Measurements from ENCODE around the gene SIAH2. TPM values are rescaled to one million over a fixed set of nuclear protein-coding genes. Genes with fewer than 3 reads are reported as not detected.

Gene SIAH2
- total RNA-seq, 2 donors from 2014 or later, result 14.8 to 30.0 TPM

- no peaks in the 10 kb centered on the region for H3K9me3 ChIP-seq
- DNase-seq (ENCODE audit: low spot score), result no peak
- peaks cover 9% of the 10 kb centered on the region for H3K36me3 ChIP-seq
- H3K4me3 ChIP-seq, result peak overlapping the region; percentile 72 to 73
- peak overlapping the region; percentile 99 for H3K27ac ChIP-seq
- peaks cover 0 to 56% of the 10 kb centered on the region in 2 donors for H3K4me1 ChIP-seq
- no peak for TF ChIP-seq CTCF (IDR thresholded peaks at IDR 0.05)
- H3K27me3 ChIP-seq, result no peaks in the 10 kb centered on the region
Observed at GRCh38 chr3:150760431-150761200, 2.4 kb downstream of the SIAH2 start.

- no peak for TF ChIP-seq CTCF (IDR thresholded peaks at IDR 0.05)
- H3K27ac ChIP-seq, result peak overlapping the region; percentile 99
- H3K9me3 ChIP-seq, result no peaks in the 10 kb centered on the region
- no peaks in the 10 kb centered on the region for H3K27me3 ChIP-seq
- no peak for DNase-seq (ENCODE audit: low spot score)
- peaks cover 0 to 56% of the 10 kb centered on the region in 2 donors for H3K4me1 ChIP-seq
- peaks cover 9% of the 10 kb centered on the region for H3K36me3 ChIP-seq
- peak overlapping the region; percentile 72 to 73 for H3K4me3 ChIP-seq
Observed at GRCh38 chr3:150759947-150760346, 3.0 kb downstream of the SIAH2 start.

- no peak overlapping the region for H3K27ac ChIP-seq
- H3K4me1 ChIP-seq, result peaks cover 0 to 52% of the 10 kb centered on the region in 2 donors
- peaks cover 9% of the 10 kb centered on the region for H3K36me3 ChIP-seq
- TF ChIP-seq CTCF (IDR thresholded peaks at IDR 0.05), result no peak
- H3K4me3 ChIP-seq, result no peak overlapping the region
- no peaks in the 10 kb centered on the region for H3K9me3 ChIP-seq
- no peak for DNase-seq (ENCODE audit: low spot score)
- no peaks in the 10 kb centered on the region for H3K27me3 ChIP-seq
Observed at GRCh38 chr3:150759319-150759718, 3.6 kb downstream of the SIAH2 start.

GRCh38 chr3:150757768-150758167, 5.2 kb downstream of the SIAH2 start:
- Histone ChIP-seq H3K36me3 (peaks cover 9% of the 10 kb centered on the region), H3K4me3 (no peak overlapping the region), H3K9me3 (no peaks in the 10 kb centered on the region), H3K4me1 (peaks cover 0 to 48% of the 10 kb centered on the region in 2 donors), H3K27me3 (no peaks in the 10 kb centered on the region), H3K27ac (peak overlapping the region in 1 of 2 donors; percentile 15)
- no peak for TF ChIP-seq CTCF (IDR thresholded peaks at IDR 0.05)
- no peak for DNase-seq (ENCODE audit: low spot score)

- no peak for DNase-seq (ENCODE audit: low spot score)
- Histone ChIP-seq H3K4me1 (peaks cover 0 to 48% of the 10 kb centered on the region in 2 donors), H3K27me3 (no peaks in the 10 kb centered on the region), H3K9me3 (no peaks in the 10 kb centered on the region), H3K27ac (peak overlapping the region in 1 of 2 donors; percentile 15), H3K36me3 (peaks cover 9% of the 10 kb centered on the region), H3K4me3 (no peak overlapping the region)
- TF ChIP-seq CTCF (IDR thresholded peaks at IDR 0.05), result no peak
Observed at GRCh38 chr3:150757364-150757763, 5.6 kb downstream of the SIAH2 start.
